OCI-LY3 (cell line): ENCODE data around the gene FGGY.

Experiments used
- H2AFZ ChIP-seq: fragments of 200-600, 300-600 bp; shearing (Covaris generic); 2 replicates; pipeline ENCODE4 v1.6.0; 2014; ENCODE audit warnings: antibody characterized with exemption, low read depth, low read length
- H3K27ac ChIP-seq: fragments of 200-600, 300-600 bp; sonication (generic); 2 replicates; pipeline ENCODE4 v1.5.1; 2014; ENCODE audit warnings: mild to moderate bottlenecking, low read length, moderate library complexity, mixed read lengths
- H3K27me3 ChIP-seq: fragments of 200-600, 300-600 bp; sonication (generic); 2 replicates; pipeline ENCODE4 v1.6.1; 2014; ENCODE audit warnings: low read depth, low read length, mixed read lengths
- H3K36me3 ChIP-seq: fragments of 200-600, 300-600 bp; sonication (generic); replicated peaks from 2 replicates; pipeline ENCODE3; 2014; ENCODE audit warnings: low read depth, low read length, mixed read lengths
- H3K4me1 ChIP-seq: fragments of 300-600, 200-600 bp; sonication (generic); 2 replicates; pipeline ENCODE4 v1.6.1; 2014; ENCODE audit warnings: low read length, mixed read lengths
- H3K4me2 ChIP-seq: fragments of 200-600, 300-600 bp; sonication (generic); 2 replicates; pipeline ENCODE4 v1.6.1; 2014; ENCODE audit warnings: low read length, mixed read lengths
- H3K4me3 ChIP-seq: fragments of 300-600, 200-600 bp; sonication (generic); 2 replicates; pipeline ENCODE4 v1.5.1; 2014; ENCODE audit warnings: antibody characterized with exemption, mild to moderate bottlenecking, low read length, moderate library complexity
- H3K79me2 ChIP-seq: fragments of 300-600, 200-600 bp; shearing (Covaris generic); 2 replicates; pipeline ENCODE4 v1.6.1; 2014; ENCODE audit warnings: mild to moderate bottlenecking, low read length, mixed read lengths
- H3K9ac ChIP-seq: fragments of 300-600, 200-600 bp; shearing (Covaris generic); 2 replicates; pipeline ENCODE4 v1.6.0; 2014; ENCODE audit warnings: mild to moderate bottlenecking, low read length, moderate library complexity
- H3K9me3 ChIP-seq: fragments of 200-600, 300-600 bp; shearing (Covaris generic); 2 replicates; pipeline ENCODE4 v1.6.1; 2014; ENCODE audit warnings: low read length, mixed read lengths; ENCODE audit not compliant: insufficient read depth
- H4K20me1 ChIP-seq: fragments of 200-600, 300-600 bp; sonication (generic); 2 replicates; pipeline ENCODE4 v1.6.1; 2016; ENCODE audit warnings: low read length, mixed read lengths; ENCODE audit not compliant: insufficient read depth
- CTCF ChIP-seq: fragments of 200-600, 300-600 bp; sonication (generic); IDR thresholded peaks from 2 replicates; pipeline ENCODE4 v1.5.1; 2014; ENCODE audit warnings: antibody characterized with exemption, low read length, low read depth
- EZH2phosphoT487 ChIP-seq: fragments of 200-600 bp; shearing (Covaris generic); IDR thresholded peaks from 2 replicates; pipeline ENCODE4 v1.6.1; 2018; ENCODE audit warnings: antibody characterized with exemption, mixed run types, low read depth

Gene FGGY

GRCh38 chr1:59742526-59742925 lies 445.6 kb downstream of the FGGY start:
- no peaks in the 10 kb centered on the region for H3K4me1 ChIP-seq
- no peaks in the 10 kb centered on the region for H3K36me3 ChIP-seq
- no peak overlapping the region for H3K27ac ChIP-seq
- H3K27me3 ChIP-seq = no peaks in the 10 kb centered on the region
- no peak overlapping the region for H2AFZ ChIP-seq
- H3K9ac ChIP-seq = no peak overlapping the region
- H3K4me2 ChIP-seq = no peak overlapping the region
- no peaks in the 10 kb centered on the region for H3K79me2 ChIP-seq
- no peaks in the 10 kb centered on the region for H3K9me3 ChIP-seq
- no peaks in the 10 kb centered on the region for H4K20me1 ChIP-seq
- H3K4me3 ChIP-seq = no peak overlapping the region
- TF ChIP-seq CTCF = no peak
- no peak for TF ChIP-seq EZH2phosphoT487

- TF ChIP-seq EZH2phosphoT487 (no peak), CTCF (no peak)
- Histone ChIP-seq H3K36me3 (no peaks in the 10 kb centered on the region), H3K27me3 (no peaks in the 10 kb centered on the region), H3K79me2 (no peaks in the 10 kb centered on the region), H3K4me1 (no peaks in the 10 kb centered on the region), H3K9me3 (no peaks in the 10 kb centered on the region), H4K20me1 (no peaks in the 10 kb centered on the region), H3K4me2 (no peak overlapping the region), H3K9ac (no peak overlapping the region), H3K27ac (no peak overlapping the region), H2AFZ (no peak overlapping the region), H3K4me3 (no peak overlapping the region)
These were observed 446.6 kb downstream of the FGGY start for GRCh38 chr1:59743324-59744091.

- Histone ChIP-seq H4K20me1 (no peaks in the 10 kb centered on the region), H3K4me1 (peaks cover 7% of the 10 kb centered on the region), H3K36me3 (no peaks in the 10 kb centered on the region), H3K27me3 (no peaks in the 10 kb centered on the region), H3K79me2 (no peaks in the 10 kb centered on the region), H3K27ac (no peak overlapping the region), H2AFZ (no peak overlapping the region), H3K4me3 (no peak overlapping the region), H3K4me2 (no peak overlapping the region), H3K9ac (no peak overlapping the region), H3K9me3 (no peaks in the 10 kb centered on the region)
- TF ChIP-seq EZH2phosphoT487 (no peak), CTCF (no peak)
These were observed 450.6 kb downstream of the FGGY start for GRCh38 chr1:59747420-59748024.

- TF ChIP-seq EZH2phosphoT487 (no peak), CTCF (no peak)
- Histone ChIP-seq H3K27ac (no peak overlapping the region), H3K9ac (no peak overlapping the region), H3K4me1 (peaks cover 7% of the 10 kb centered on the region), H4K20me1 (no peaks in the 10 kb centered on the region), H3K27me3 (no peaks in the 10 kb centered on the region), H3K4me2 (no peak overlapping the region), H3K9me3 (no peaks in the 10 kb centered on the region), H3K79me2 (no peaks in the 10 kb centered on the region), H2AFZ (no peak overlapping the region), H3K4me3 (no peak overlapping the region), H3K36me3 (no peaks in the 10 kb centered on the region)
These were observed 451.2 kb downstream of the FGGY start for GRCh38 chr1:59748123-59748522.
